ENCODE measurements around the gene TRAF3IP1.

DNA sequence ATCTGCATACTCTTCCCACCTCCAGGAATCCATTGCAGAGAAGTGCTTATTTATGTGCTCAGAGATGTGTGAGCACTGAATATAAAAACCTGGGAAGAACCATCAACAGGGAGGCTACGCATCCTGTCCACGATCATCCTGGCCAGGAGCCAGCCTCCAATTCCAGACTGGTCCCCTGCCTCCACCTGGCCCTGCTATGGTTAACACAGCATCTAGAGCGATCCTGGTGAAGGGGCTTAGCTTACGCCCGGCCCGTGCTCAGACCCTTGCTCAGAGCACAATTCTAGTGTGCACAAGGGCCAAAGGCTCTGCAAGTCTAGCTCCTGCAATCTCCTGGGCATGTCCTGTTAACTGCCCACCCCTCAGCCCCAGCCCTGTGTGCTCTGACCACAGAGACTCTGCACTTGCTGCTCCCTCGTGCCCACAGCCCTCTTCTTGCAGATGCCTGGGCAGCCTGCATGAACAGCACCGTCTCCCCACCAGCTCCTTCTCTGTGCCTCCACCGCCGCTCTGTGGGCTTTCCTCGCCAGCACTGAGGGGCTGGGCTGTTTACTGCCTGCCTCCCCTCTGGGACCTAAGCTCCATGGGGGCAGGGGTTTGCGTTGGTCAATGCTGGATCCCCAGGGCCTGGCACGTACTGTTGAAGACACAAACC lies 38.4 kb upstream of the TRAF3IP1 start:
- TF ChIP-seq, protein P1, sequence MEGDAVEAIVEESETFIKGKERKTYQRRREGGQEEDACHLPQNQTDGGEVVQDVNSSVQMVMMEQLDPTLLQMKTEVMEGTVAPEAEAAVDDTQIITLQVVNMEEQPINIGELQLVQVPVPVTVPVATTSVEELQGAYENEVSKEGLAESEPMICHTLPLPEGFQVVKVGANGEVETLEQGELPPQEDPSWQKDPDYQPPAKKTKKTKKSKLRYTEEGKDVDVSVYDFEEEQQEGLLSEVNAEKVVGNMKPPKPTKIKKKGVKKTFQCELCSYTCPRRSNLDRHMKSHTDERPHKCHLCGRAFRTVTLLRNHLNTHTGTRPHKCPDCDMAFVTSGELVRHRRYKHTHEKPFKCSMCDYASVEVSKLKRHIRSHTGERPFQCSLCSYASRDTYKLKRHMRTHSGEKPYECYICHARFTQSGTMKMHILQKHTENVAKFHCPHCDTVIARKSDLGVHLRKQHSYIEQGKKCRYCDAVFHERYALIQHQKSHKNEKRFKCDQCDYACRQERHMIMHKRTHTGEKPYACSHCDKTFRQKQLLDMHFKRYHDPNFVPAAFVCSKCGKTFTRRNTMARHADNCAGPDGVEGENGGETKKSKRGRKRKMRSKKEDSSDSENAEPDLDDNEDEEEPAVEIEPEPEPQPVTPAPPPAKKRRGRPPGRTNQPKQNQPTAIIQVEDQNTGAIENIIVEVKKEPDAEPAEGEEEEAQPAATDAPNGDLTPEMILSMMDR (IDR thresholded peaks at IDR 0.05; ENCODE audit: poor library complexity, severe bottlenecking), result no peak
- TF ChIP-seq EP300 (conservative IDR thresholded peaks at IDR 0.05; ENCODE audit: poor library complexity, severe bottlenecking) (no peak), EZH2 (IDR thresholded peaks at IDR 0.05; ENCODE audit: borderline replicate concordance, insufficient read depth, low read length, poor library complexity, severe bottlenecking) (no peak), REST (IDR thresholded peaks at IDR 0.05; ENCODE audit: borderline replicate concordance) (no peak), TAF1 (IDR thresholded peaks at IDR 0.05; ENCODE audit: low read depth) (no peak)

Measured in neural cell (in vitro differentiated cells).